Epidermal melanocyte (primary cell): ENCODE measurements around the gene RAC3.

Experiments
- DNase-seq: peaks from one replicate; pipeline ENCODE4 v3.0.0; 2011; ENCODE audit warnings: low spot score; ENCODE audit not compliant: insufficient read length

The RAC3 gene

DNA sequence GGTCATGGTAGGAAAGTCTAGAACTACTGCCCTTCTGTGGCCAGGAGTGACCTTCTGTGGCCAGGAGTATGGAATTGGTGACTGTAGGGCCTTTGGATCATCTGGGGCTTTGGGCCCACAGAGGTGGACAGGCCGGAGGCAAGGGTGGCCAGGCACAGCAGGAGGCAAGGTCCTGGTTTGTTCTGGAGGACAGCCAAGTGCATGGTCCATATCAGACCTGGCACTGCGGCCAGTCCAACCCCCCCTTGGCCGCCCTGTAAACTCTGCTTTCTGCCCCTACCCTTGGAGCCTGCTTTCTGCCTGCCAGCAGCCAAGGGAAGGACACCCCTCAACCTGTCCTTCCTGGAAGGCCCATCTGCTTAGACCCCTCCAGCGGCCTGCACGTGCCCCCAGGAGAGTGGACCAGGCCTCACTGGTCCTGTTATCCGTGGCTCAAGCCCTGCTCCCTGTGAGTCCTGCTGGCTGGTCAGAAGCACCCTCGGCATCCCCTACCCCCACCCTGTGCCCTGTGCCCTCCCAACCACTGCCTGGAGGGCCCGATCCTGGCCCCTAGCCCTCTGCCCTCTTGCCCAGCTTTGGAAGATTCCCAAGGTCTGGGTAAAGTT lies 8.3 kb downstream of the RAC3 start:
- DNase-seq = no peak

DNA sequence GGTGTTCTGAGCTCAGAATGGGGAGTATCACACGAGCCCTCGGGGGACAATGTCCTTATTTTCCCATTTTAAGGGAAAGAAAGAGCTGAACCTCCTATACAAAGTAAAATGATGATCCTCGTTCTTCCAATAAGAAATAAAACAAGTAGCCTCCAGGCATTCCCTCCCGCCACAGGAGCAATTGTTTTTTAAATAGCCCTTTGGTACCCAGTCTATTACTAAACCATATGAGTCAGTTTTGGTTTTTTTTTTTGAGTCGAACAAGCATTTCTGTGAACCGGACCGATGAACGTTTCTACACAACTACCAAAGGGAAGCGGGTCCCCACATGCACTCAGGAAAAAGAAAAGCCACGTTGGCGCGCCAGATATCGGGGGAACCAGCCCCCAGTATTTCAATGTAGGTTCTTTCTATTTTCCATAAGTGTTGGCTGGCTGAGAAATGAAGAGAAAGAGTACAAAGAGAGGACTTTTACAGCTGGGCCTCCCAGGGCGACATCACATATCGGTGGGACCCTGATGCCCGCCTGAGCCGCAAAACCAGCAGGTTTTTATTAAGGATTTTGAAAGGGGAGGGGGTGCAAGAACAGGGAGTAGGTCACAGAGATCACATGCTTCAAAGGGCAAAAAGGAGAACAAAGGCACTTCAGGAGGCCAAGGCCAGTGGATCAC lies 9.8 kb downstream of the RAC3 start:
- DNase-seq = no peak

- no peak for DNase-seq
Measured at GRCh38 chr17:82042649-82043048, 11.2 kb downstream of the RAC3 start.

DNA sequence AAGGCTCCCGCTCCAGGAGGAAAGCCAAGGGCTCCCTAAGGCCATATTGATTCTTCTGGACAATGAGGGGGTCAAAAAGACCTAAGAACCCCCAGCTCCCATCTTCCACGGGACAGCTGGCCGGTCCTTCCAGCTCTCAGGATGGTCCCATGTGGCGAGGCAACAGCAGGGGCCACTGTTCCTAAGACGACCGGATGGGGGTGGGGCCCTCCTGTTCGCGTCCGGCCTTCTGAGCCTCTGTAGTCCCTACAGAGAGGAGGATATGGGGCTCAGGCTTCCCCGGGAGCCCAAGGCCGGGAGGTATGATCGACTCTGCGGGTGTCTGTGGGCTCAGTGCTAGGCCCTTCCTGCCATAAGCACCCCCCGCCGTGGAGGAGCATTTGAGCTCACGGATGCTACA lies 12.0 kb downstream of the RAC3 start:
- no peak for DNase-seq

DNA sequence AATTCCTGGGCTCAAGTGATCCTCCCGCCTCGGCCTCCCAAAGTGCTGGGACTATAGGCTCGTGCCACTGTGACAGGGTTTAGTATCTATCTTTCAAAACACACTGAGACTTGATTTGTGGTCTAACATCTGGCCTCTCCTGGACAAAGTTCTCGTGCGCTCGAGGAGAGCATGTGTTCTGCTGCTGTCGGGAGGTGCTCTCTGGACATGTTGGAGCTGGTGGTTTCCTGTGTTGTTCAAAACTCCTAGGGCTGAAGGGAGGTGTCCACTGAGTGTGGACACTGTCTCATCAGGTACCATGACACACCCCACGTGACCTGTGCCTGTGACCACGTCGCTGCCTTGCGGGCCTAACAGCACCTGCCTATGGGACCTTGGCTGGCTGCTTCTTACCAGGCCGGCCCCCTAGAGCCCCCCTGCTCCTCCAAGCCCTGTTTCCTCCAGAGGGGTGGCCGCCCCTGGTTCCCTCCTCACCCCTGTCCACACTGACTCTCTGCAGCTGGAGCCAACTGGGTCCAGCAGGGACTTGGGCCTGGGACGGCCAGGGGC lies 14.5 kb downstream of the RAC3 start:
- no peak for DNase-seq

DNA sequence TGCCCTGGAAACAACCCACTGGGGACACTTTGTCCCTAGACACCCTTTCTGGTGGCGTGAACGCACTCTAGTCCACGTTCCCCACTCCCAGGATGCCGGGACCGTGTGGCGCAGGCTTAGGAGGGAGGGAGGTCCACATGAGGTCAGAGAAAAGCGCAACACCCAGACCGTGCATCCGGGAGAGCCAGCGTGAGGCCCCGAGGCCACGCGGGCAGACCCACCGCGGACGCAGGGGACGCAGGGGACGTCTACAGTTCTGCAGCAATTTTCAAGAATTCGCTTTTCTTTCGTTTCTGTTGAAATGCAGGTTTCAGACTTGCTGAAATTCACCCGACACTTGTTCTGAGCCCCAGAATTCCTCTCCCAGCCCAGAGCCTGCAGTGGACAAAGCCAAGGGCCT lies 15.4 kb downstream of the RAC3 start:
- no peak for DNase-seq

- DNase-seq = no peak
Measured at GRCh38 chr17:82047379-82047778, 15.9 kb downstream of the RAC3 start.

DNA sequence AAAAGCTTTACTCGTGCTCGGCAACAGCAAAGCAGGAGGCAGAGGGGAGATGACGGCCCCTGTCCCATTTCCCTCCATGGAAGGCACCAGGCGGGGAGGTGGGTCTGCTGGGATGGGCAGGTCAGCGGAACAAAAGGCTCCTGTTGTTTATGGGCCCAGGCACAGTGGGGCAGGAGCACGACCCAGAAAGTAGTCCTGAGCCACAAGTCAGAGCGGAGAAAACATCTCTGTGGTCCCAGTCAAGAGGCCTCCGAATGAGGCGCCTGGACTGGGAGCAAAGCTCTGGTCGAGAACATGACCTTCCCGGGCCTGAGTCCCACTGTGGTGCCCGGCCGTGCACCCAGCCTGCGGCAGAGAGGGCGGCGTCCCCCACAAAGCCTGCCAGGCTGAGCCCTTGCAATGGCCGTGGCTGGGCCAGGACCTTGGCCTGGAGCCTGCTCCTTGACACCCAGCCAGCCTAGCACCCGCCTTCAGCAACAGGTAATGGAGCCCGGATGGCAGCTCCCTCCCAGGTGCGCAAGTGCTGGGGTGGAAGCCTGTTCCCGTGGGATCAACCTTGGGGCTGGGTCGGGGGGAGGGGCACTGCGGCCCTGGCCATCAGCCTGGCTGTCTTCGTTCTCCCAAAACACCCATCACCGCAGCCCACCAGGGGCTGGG lies 16.6 kb downstream of the RAC3 start:
- DNase-seq = no peak

GRCh38 chr17:82048571-82048971 lies 17.1 kb downstream of the RAC3 start:
- DNase-seq = no peak

DNA sequence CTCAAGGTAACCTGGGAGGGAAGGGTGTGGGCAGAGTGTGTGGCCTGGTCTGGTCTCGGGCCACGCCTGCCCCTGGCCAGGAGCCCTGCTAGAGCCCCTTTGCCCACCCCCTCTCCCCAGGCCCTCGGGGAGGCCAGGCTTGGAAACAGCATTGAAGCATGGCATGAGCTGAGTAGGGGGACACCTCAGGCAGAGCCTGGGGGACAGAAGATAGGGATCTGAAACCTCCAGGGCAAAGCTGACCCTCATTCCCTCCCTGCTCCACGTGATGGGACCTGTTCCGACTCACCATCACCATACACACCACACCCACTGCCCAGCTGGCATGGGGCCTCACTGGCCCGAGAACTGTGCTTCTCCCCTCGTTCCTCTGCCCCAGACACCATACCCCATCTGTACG lies 17.6 kb downstream of the RAC3 start:
- no peak for DNase-seq

DNA sequence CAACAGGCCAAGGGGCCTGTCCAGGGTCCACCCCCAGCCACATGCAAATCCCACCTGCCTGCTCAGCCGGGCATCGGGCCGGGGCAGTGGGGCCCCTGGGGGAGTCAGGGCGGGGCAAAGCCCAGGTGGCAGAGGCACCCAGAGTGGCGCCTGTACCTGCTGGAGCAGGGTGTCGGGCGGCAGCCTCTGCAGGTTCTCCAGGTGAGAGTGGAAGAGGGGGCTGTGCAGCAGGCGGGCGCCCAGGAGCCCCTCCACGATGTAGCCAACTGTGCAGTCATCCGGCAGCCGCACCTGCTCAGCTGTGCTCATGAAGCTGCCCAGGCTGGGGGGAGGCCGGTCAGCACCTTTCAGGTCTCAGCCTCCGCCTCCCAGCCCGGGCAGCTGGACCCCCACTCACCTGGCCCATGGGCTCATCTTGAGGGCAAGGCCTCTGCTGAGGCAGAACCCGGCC lies 18.1 kb downstream of the RAC3 start:
- no peak for DNase-seq

GRCh38 chr17:82050152-82050760 lies 18.8 kb downstream of the RAC3 start:
- DNase-seq = no peak

DNA sequence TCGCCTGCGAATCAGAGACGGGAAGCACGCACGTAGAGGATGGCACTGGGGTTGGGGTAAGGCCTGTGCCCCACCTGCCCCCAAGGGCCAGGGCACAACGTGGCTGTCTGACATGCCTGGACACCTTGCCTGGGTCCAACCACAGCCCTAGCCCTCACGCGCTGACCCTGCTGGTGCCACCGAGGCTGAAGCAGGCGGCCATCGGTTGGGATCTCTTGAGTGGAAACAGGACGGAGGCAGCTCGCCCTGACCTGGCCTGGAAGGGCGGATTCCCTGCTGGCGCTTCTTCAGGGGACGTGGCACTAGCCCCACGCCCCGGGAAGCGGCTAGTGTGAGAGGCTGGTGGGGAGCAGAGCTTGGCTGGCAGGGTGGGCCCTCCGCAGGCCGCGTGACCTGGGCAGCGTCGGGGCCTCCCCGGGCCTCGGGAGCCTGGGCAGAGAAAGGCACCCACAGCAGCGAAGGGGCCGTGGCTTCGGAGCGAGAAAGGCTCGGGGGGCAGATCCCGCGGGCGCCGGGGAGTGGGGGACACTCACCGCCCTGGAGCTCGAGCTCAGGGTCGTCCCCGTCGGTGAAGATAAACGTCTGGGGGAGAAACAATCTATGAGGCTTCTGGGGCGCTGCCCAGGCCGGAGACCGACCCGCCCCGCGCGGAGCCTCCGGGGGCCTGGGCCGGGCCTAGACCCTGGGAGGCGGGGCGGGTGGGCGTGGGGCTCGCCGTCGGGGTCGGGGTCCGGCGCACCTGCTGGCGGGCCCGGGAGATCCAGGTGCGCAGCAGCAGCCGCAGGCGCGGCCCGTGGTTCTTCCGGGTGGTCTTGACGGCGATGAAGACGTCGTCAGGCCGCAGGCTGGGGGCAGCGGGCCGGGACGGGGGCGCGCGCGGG lies 19.5 kb downstream of the RAC3 start:
- no peak for DNase-seq

GRCh38 chr17:82051776-82052637 lies 20.5 kb downstream of the RAC3 start, which contains the start of the genes GPS1 and RFNG:
Gene GPS1 (plus strand): TSS chr17:82051898. CDS start chr17:82051932, 34 bp downstream.
Gene RFNG (minus strand): TSS chr17:82051811. CDS start chr17:82051766, 45 bp downstream.
- DNase-seq = peak; percentile 88

GRCh38 chr17:82052638-82053059 lies 21.2 kb downstream of the RAC3 start:
- DNase-seq = no peak

- DNase-seq = no peak
Measured at GRCh38 chr17:82053130-82053529, 21.7 kb downstream of the RAC3 start.

DNA sequence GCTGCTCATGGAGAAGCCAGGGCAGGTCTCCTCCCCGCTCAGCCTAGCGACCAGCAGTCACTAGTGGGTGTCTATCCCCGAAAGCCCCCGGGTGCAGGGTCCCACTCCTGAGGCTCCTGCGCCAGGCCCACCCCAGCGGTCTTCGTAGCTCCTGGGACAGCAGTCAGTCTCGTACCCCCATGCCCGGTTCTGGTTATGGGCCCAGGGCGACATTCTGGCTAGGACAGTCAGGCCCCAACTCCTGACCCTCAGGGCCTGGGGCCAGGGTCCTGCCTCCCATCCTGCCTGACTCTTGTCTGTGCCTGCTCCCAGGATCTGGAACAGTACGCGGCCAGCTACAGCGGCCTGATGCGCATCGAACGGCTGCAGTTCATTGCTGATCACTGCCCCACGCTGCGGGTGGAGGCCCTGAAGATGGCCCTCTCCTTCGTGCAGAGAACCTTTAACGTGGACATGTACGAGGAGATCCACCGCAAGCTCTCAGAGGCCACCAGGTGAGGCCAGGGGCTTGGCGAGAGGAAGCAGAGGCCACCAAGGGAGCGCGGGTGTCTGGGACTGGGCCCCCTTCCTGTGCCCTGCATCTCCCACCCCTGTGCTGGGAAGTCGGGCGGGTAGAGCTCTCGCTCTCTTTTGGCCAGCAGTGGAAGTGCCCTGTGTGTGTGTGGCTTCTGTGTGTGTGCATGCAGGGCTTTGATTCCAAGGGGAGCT lies 22.2 kb downstream of the RAC3 start:
- no peak for DNase-seq

DNA sequence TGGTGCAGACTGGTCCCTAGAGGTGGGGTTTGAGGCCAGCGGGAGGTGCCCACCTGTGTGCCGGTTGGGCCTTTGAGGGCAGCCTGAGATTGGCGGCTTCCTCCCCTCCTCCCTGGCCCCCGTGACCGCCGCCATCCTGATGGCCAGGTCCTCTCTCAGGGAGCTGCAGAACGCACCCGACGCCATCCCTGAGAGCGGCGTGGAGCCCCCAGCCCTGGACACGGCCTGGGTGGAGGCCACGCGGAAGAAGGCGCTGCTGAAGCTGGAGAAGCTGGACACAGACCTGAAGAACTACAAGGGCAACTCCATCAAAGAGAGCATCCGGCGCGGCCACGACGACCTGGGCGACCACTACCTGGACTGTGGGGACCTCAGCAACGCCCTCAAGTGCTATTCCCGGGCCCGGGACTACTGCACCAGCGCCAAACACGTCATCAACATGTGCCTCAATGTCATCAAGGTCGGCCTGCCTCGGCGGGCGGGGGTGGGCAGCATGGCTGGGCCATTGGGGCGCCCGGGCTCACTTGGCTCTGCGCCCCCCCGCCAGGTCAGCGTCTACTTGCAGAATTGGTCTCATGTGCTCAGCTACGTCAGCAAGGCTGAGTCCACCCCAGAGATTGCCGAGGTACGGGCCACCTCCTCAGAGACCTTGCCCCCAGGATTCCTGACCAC lies 23.0 kb downstream of the RAC3 start:
- DNase-seq = no peak
